ENCODE data around the gene PIGN.

PIGN gene

GRCh38 chr18:62023536-62023935 is 163.3 kb downstream of the PIGN start:
- CTCF ChIA-PET, result no interaction called here
- DNase-seq (ENCODE audit: low spot score), result no peak
- POLR2A ChIA-PET (ENCODE audit: low non-redundant PET), result no interaction called here
- TF ChIP-seq CTCF (conservative IDR thresholded peaks at IDR 0.05; ENCODE audit: low read depth), result no peak
- no peak overlapping the region for H3K27ac ChIP-seq

DNA sequence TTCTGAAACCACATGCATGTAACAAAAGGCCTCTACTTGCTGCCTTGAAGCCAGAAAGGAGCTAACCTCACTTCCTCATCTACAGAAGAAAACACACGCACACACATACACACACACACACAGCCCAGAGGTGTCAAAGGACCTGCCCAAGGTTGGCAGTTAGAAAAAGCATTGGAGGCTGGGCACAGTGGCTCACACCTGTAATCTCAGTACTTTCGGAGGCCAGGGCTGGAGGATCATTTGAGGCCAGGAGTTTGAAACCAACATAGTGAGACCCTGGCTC is 168.2 kb downstream of the PIGN start:
- no peak for TF ChIP-seq CTCF (conservative IDR thresholded peaks at IDR 0.05; ENCODE audit: low read depth)
- no peak overlapping the region for H3K27ac ChIP-seq
- ChIA-PET POLR2A (ENCODE audit: low non-redundant PET) (no interaction called here), CTCF (no interaction called here)
- no peak for DNase-seq (ENCODE audit: low spot score)

DNA sequence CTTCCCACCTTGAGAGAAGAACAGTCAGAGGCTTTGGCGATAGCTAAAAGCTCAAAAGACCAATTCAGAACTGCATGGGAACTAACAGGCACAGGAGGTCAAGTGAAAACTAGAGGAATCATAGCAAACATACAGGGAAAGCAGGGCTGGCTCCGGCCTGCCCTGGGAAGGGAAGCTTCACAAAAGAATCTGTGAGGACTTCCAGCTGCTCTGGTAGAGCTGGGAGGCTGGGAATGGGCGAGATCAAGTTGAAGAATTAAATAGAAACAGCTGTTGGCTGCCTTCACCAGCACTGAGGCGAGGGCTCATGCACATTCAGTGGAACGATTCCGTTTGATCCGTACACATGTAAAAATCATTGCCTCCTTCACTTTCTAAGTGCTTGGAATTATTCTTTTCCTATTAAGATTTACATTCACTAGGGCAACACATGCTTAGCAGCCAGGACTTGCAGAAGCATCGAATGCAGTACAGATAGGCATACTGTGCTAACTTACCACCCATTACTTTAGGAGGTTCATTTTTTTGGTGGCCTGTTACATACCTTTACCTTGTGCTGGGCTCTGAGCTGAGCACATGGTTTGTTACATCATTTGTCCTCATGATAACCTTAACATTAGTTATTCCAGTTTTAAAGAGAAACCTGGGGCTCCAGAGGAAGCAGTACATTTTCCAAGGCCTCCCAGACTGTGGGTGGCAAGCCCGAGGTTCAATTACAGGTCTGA is 168.7 kb downstream of the PIGN start:
- no peak for DNase-seq (ENCODE audit: low spot score)
- ChIA-PET CTCF (interaction anchor here (0.6 kb wide), 1 partner anchor 59 kb away, joined by 7 read pairs; no protein-coding TSS in a partner anchor), POLR2A (ENCODE audit: low non-redundant PET) (no interaction called here)
- H3K27ac ChIP-seq, result no peak overlapping the region
- TF ChIP-seq CTCF (conservative IDR thresholded peaks at IDR 0.05; ENCODE audit: low read depth), result no peak

- H3K27ac ChIP-seq, result no peak overlapping the region
- ChIA-PET CTCF (interaction anchor here (0.6 kb wide), 1 partner anchor 59 kb away, joined by 7 read pairs; no protein-coding TSS in a partner anchor), POLR2A (ENCODE audit: low non-redundant PET) (no interaction called here)
- no peak for TF ChIP-seq CTCF (conservative IDR thresholded peaks at IDR 0.05; ENCODE audit: low read depth)
- no peak for DNase-seq (ENCODE audit: low spot score)
Observed at GRCh38 chr18:62017618-62018017, 169.2 kb downstream of the PIGN start.

GRCh38 chr18:62011416-62011815 is 175.4 kb downstream of the PIGN start:
- CTCF ChIA-PET, result no interaction called here
- TF ChIP-seq CTCF (conservative IDR thresholded peaks at IDR 0.05; ENCODE audit: low read depth), result no peak

GRCh38 chr18:62009521-62009920 is 177.3 kb downstream of the PIGN start:
- TF ChIP-seq CTCF (conservative IDR thresholded peaks at IDR 0.05; ENCODE audit: low read depth), result no peak
- ChIA-PET POLR2A (ENCODE audit: low non-redundant PET) (no interaction called here), CTCF (no interaction called here)
- DNase-seq (ENCODE audit: low spot score), result no peak
- H3K27ac ChIP-seq, result no peak overlapping the region

More at GRCh38 chr18:62011416-62011815, 175.4 kb downstream of the PIGN start:
- DNase-seq (ENCODE audit: low spot score), result no peak
- H3K27ac ChIP-seq, result no peak overlapping the region
- POLR2A ChIA-PET (ENCODE audit: low non-redundant PET), result no interaction called here
